ENCODE results near the gene SLC5A11. TPM values are rescaled to one million over a fixed set of nuclear protein-coding genes. Genes with fewer than 3 reads are reported as not detected.

The SLC5A11 gene
- total RNA-seq, 1 experiment from 2014 or later = 0.22 TPM

- H2BK12ac ChIP-seq (ENCODE audit: insufficient read length, low read depth, low read length) = no peak overlapping the region
- no peaks in the 10 kb centered on the region for H3K23me2 ChIP-seq (ENCODE audit: insufficient read length, low read depth, low read length, poor library complexity, severe bottlenecking)
- H2AK5ac ChIP-seq (ENCODE audit: insufficient read length, low read length) = no peak overlapping the region
- no peak overlapping the region; a peak in 1 of 7 replicates for H3K27ac Mint-ChIP-seq
- no peak overlapping the region for H3K4ac ChIP-seq (ENCODE audit: low read depth, low read length)
- no peak overlapping the region for H2BK20ac ChIP-seq (ENCODE audit: low read depth, low read length, poor library complexity, severe bottlenecking)
- 100% methylated on average over 1 of the region's 6 CpGs for WGBS (ENCODE audit: extremely low coverage, insufficient read length, low lambda C conversion rate)
- H3K36me3 Mint-ChIP-seq (ENCODE audit: insufficient read depth in 1 of 3, low read depth in 3 of 3) = peaks cover 53 to 90% (median 87%) of the 10 kb centered on the region in 3 experiments; a peak in 6 of 7 replicates
- H3K27me3 Mint-ChIP-seq (ENCODE audit: low read depth) = no peaks in the 10 kb centered on the region; the same call in 1 of the 2 replicates
- H3K79me1 ChIP-seq (ENCODE audit: insufficient read depth, low read depth, low read length, poor library complexity, severe bottlenecking) = no peaks in the 10 kb centered on the region
- no peak for DNase-seq
- H4K5ac ChIP-seq (ENCODE audit: insufficient read length, low read depth, low read length) = no peak overlapping the region
- no peaks in the 10 kb centered on the region for H3K4me1 ChIP-seq (ENCODE audit: insufficient read depth, low read length)
- no peak overlapping the region for H3K56ac ChIP-seq (ENCODE audit: insufficient read length, low read depth, low read length)
- no peaks in the 10 kb centered on the region for H3K9me3 Mint-ChIP-seq
- H3K27me3 ChIP-seq (ENCODE audit: insufficient read depth, low read length) = no peaks in the 10 kb centered on the region
- peaks cover under 1% of the 10 kb centered on the region for H4K20me1 ChIP-seq (ENCODE audit: control insufficient read depth, insufficient read depth, insufficient read length)
- no peak overlapping the region for H4K8ac ChIP-seq (replicated peaks; ENCODE audit: insufficient read length, low read depth, low read length)
- no peak for TF ChIP-seq CTCF (conservative IDR thresholded peaks at IDR 0.05)
- H2BK15ac ChIP-seq (ENCODE audit: low read depth, low read length) = no peak overlapping the region
- H4K91ac ChIP-seq (ENCODE audit: insufficient read length, low read depth, low read length) = no peak overlapping the region
- H3K4me2 ChIP-seq (ENCODE audit: insufficient read depth, insufficient read length, low read length) = no peak overlapping the region
- no peak overlapping the region for H3K9ac ChIP-seq (ENCODE audit: extremely low read depth, insufficient read length, low read length)
- H3K9me3 ChIP-seq (ENCODE audit: control insufficient read depth, low read depth, low read length) = no peaks in the 10 kb centered on the region
- H3K27ac ChIP-seq (ENCODE audit: insufficient read length, low read depth, low read length) = no peak overlapping the region
- no peaks in the 10 kb centered on the region for H3K79me2 ChIP-seq (ENCODE audit: insufficient read depth, low read length)
- no peak overlapping the region for H2AFZ ChIP-seq (ENCODE audit: low read length)
- no peak overlapping the region for H3K4me3 Mint-ChIP-seq
- H3K23ac ChIP-seq (ENCODE audit: insufficient read length, low read depth, low read length) = no peak overlapping the region
- no peak overlapping the region for H3K14ac ChIP-seq (ENCODE audit: insufficient read depth, low read length)
- H3T11ph ChIP-seq (ENCODE audit: low read length) = no peak overlapping the region
- H2BK5ac ChIP-seq (ENCODE audit: insufficient read length, low read length) = no peak overlapping the region
- no peak overlapping the region for H3K18ac ChIP-seq (ENCODE audit: insufficient read length, low read depth, low read length)
- no peaks in the 10 kb centered on the region for H3K4me1 Mint-ChIP-seq
- H2BK120ac ChIP-seq (ENCODE audit: low read depth, low read length, poor library complexity, severe bottlenecking) = no peak overlapping the region
Observed at GRCh38 chr16:24816688-24817087, 29.1 kb upstream of the SLC5A11 start.

All from H9 (cell line).